K562 (cell line): ENCODE data around the gene STRA6. TPM values are rescaled to one million over a fixed set of nuclear protein-coding genes. Genes with fewer than 3 reads are reported as not detected.
A peak's percentile ranks its signal among the peaks of the same experiment; 100 is the strongest.

Experiments used
- ATAC-seq: fragments of 200-7000 bp; cut with Tn5 transposase; 3 replicates; pipeline ENCODE4 v1.9.1; 2020; ENCODE audit warnings: moderate library complexity
- BruUV-seq: library from RNA; stranded (reverse); fragments of 400-500 nt; replicated peaks from 2 replicates; lab custom pipeline; 2021; lab: Mats Ljungman, UMichigan
- CTCF ChIA-PET: fragments of 300-600 bp; formaldehyde crosslinking; extraction: SDS; loops from one replicate; lab custom pipeline; 2021; ENCODE audit warnings: low intra/inter-chr PET ratio; lab: Yijun Ruan, JAX
- POLR2A ChIA-PET: fragments of 300-600, 350-650 bp; sonication (Branson Sonifier 250); formaldehyde crosslinking; extraction: SDS; loops from one replicate; lab custom pipeline; 2021; ENCODE audit warnings: antibody characterized with exemption, inconsistent platforms; lab: Yijun Ruan, JAX
- DNase-seq, 4 experiments: peaks; one replicate each; pipeline versions ENCODE4 v3.0.0 to v3.0.0-alpha.2; 2011 to 2018; ENCODE audit warnings: low spot score in 3 of 4, mixed read lengths in 3 of 4; ENCODE audit errors: extremely low read depth in 1 of 4
- FAIRE-seq: peaks from 2 replicates; lab custom pipeline; 2011; peaks lifted over from hg19 to GRCh38; lab: Jason Lieb, UNC
- H2AFZ ChIP-seq: 2 replicates; pipeline ENCODE4 v1.6.0; 2011; ENCODE audit warnings: low read depth, low read length, control low read depth, inconsistent platforms
- H3K27ac ChIP-seq: fragments of 200-600 bp; 3 replicates; pipeline ENCODE4 v1.8.0; 2011; ENCODE audit warnings: low read depth, mild to moderate bottlenecking, control low read depth, inconsistent platforms, low read length, moderate library complexity, mixed read lengths; ENCODE audit errors: extremely low read depth
- H3K27me3 ChIP-seq, 2 experiments: fragments of 300-600 bp in 1 of 2; 2 replicates in 1 of 2; 3 replicates in 1 of 2; pipeline versions ENCODE4 v1.6.0 to v1.8.0; 2011; ENCODE audit warnings: inconsistent platforms in 2 of 2, low read length in 2 of 2, mild to moderate bottlenecking in 1 of 2, mixed read lengths in 1 of 2, moderate library complexity in 1 of 2; ENCODE audit not compliant: control insufficient read depth in 2 of 2, insufficient read depth in 2 of 2
- H3K36me3 ChIP-seq: fragments of 300-600 bp; 3 replicates; pipeline ENCODE4 v1.8.0; 2011; ENCODE audit warnings: mild to moderate bottlenecking, low read length, inconsistent platforms; ENCODE audit not compliant: control insufficient read depth, insufficient read depth
- H3K4me1 ChIP-seq, 2 experiments: fragments of 200-600 bp in 1 of 2; replicated peaks in 1 of 2; 2 replicates in 1 of 2; 3 replicates in 1 of 2; pipeline versions ENCODE4 v1.5.1 to v1.8.0; 2011; ENCODE audit warnings: inconsistent platforms in 2 of 2, low read length in 2 of 2, mild to moderate bottlenecking in 1 of 2, mixed read lengths in 1 of 2, moderate library complexity in 1 of 2; ENCODE audit not compliant: control insufficient read depth in 2 of 2, insufficient read depth in 2 of 2
- H3K4me2 ChIP-seq: 2 replicates; pipeline ENCODE4 v1.6.1; 2011; ENCODE audit warnings: low read length, control low read depth, inconsistent platforms, mixed read lengths; ENCODE audit not compliant: insufficient read depth
- H3K4me3 ChIP-seq: fragments of 200-600 bp; sonication (generic), shearing (Covaris generic); 2 replicates; pipeline ENCODE4 v1.5.1; 2016; ENCODE audit warnings: control low read depth, inconsistent platforms
- H3K79me2 ChIP-seq: fragments of 200-600 bp; 3 replicates; pipeline ENCODE4 v1.8.0; 2011; ENCODE audit warnings: low read length, inconsistent platforms; ENCODE audit not compliant: control insufficient read depth, insufficient read depth
- H3K9ac ChIP-seq, 2 experiments: 2 replicates each; pipeline versions ENCODE4 v1.6.0 to v1.6.1; 2011; ENCODE audit warnings: low read depth in 2 of 2, low read length in 2 of 2, control low read depth in 1 of 2, inconsistent platforms in 1 of 2, mild to moderate bottlenecking in 1 of 2, mixed read lengths in 1 of 2; ENCODE audit not compliant: insufficient read depth in 1 of 2
- H3K9me1 ChIP-seq: one replicate; pipeline ENCODE4 v1.6.0; 2011; ENCODE audit warnings: inconsistent platforms, mild to moderate bottlenecking, low read length, moderate library complexity; ENCODE audit not compliant: control insufficient read depth, insufficient read depth
- H3K9me3 ChIP-seq: replicated peaks from 2 replicates; pipeline ENCODE4 v1.5.1; 2011; ENCODE audit warnings: low read depth, low read length, inconsistent platforms; ENCODE audit not compliant: control insufficient read depth, insufficient read depth
- H4K20me1 ChIP-seq: replicated peaks from 2 replicates; pipeline ENCODE4 v1.6.1; 2011; ENCODE audit warnings: low read length, inconsistent platforms, mixed read lengths; ENCODE audit not compliant: control insufficient read depth, insufficient read depth
- C11orf30 ChIP-seq: fragments of 450-650 bp; IDR thresholded peaks from 2 replicates; pipeline ENCODE4 v1.6.1; 2016; ENCODE audit warnings: low read depth, mild to moderate bottlenecking
- ETS2 ChIP-seq: IDR thresholded peaks from 2 replicates; pipeline ENCODE4 v1.6.1; 2016; ENCODE audit warnings: borderline replicate concordance, missing genetic modification characterization, mild to moderate bottlenecking, moderate library complexity, missing compliant biosample characterization; ENCODE audit not compliant: poor library complexity, severe bottlenecking
- KDM1A ChIP-seq, 2 experiments: fragments of 450-650 bp; IDR thresholded peaks; 2 replicates each; pipeline ENCODE4 v1.6.1; 2016; ENCODE audit warnings: mild to moderate bottlenecking in 2 of 2
- MECOM ChIP-seq: fragments of 250-450 bp; sonication (Bioruptor Pico); IDR thresholded peaks from 2 replicates; pipeline ENCODE4 v1.8.0; 2022; ENCODE audit warnings: inconsistent platforms
- WGBS: fragments of 100-300 bp; shearing (Covaris generic); methylation state at CpG from one replicate; pipeline ENCODE4 v1.1.6; 2016; ENCODE audit warnings: low coverage, mixed read lengths; ENCODE audit not compliant: insufficient coverage; ENCODE audit errors: missing lambda C conversion rate; 5-methylcytosine and 5-hydroxymethylcytosine counted together
- in situ Hi-C: fragments of 300-500 bp; cut with MboI; formaldehyde crosslinking; loops from 4 replicates; pipeline ENCODE4 v1.15.0; 2018; ENCODE audit warnings: inconsistent platforms, mixed read lengths
- intact Hi-C: fragments of 100-400 bp; cut with micrococcal nuclease; formaldehyde crosslinking; loops from 2 replicates; pipeline ENCODE4 v1.14.2; 2022
- polyA plus RNA-seq, 8 experiments: library from polyadenylated mRNA; depleted of rRNA in 4 of 8; stranded (reverse) in 5 of 8; unstranded in 3 of 8; fragments of >200 nt; fragmentation: Nextera tagmentation in 2 of 8; fragmentation: Illumina TruSeq in 1 of 8; extraction: Ambion mirVana in 2 of 8; extraction: Trizol in 1 of 8; gene quantifications; 2 replicates each; pipeline versions ENCODE4 v1.2.1 to v1.2.3, GENCODE V29; 2011 to 2014; ENCODE audit warnings: inconsistent platforms in 1 of 8, missing spikeins in 1 of 8
- total RNA-seq, 7 experiments: library from RNA; depleted of rRNA in 6 of 7; stranded (reverse); fragments of >200 nt in 6 of 7; fragmentation: Illumina TruSeq in 2 of 7; extraction: Trizol in 2 of 7; gene quantifications; 2 replicates each; pipeline versions ENCODE4 v1.2.1 to v1.2.3, GENCODE V29; 2011 to 2021; ENCODE audit warnings: low replicate concordance in 1 of 7
- TF ChIP-seq, protein P1 (sequence below): fragments of 250-450 bp; sonication (Bioruptor Pico); IDR thresholded peaks from 2 replicates; pipeline ENCODE4 v1.8.0; 2021; ENCODE audit warnings: mild to moderate bottlenecking, moderate library complexity
- TF ChIP-seq, protein P2 (sequence below): fragments of 200-800 bp; sonication (Bioruptor generic); IDR thresholded peaks from 2 replicates; pipeline ENCODE4 v1.6.1; 2017; ENCODE audit warnings: missing genetic modification characterization, missing compliant biosample characterization

STRA6 gene
- total and polyA plus RNA-seq, 9 of the 15 experiments (the other 6 are each of a cell fraction or from before 2014, with no cell fraction given) = 0.04 to 2.0 (median 0.43) TPM; not detected in 2

DNA sequence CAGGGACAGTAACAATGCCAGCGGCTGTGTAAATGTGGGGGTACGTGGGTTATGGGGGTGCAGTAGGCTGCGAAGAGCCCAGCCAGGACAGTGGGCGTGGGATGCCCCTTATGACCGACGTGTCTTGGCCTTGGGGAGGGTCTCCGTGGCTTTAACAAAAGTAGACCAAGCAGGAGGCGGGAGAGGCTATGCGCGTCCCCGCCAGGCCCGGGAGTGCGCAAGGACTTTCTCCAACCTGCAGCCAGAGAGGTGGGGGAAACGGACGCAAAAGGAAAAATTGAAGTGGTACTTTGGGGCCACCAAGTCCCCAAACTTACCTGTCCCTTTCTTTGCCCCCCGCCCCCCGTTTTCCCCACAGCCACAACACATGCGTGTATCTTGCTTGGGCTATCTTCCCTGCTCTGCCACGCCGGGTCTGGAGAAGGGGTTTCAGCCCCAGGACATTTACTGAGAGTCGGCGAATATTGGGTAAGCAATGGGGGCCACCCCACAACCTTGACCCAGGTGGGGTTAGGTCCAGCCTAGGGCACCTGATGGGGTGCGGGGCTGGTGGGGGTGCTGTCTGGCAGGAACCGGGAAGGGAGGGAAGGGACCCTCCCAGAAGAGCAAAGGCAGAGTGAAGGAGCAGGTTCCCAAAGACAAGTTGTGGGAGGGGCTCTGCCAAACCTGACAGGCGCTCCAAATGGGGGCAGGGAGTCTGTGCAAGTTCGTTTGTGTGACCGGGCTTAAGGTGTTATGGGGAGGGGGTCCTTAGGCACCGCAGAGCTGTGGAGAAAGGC lies 71.5 kb downstream of the STRA6 start (continued):
- TF ChIP-seq, protein P1, sequence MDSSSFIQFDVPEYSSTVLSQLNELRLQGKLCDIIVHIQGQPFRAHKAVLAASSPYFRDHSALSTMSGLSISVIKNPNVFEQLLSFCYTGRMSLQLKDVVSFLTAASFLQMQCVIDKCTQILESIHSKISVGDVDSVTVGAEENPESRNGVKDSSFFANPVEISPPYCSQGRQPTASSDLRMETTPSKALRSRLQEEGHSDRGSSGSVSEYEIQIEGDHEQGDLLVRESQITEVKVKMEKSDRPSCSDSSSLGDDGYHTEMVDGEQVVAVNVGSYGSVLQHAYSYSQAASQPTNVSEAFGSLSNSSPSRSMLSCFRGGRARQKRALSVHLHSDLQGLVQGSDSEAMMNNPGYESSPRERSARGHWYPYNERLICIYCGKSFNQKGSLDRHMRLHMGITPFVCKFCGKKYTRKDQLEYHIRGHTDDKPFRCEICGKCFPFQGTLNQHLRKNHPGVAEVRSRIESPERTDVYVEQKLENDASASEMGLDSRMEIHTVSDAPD (CRISPR knock-in tag) = no peak
- TF ChIP-seq KDM1A (IDR thresholded peaks at IDR 0.05) (no peak), ETS2 (no peak), MECOM (CRISPR knock-in tag) (no peak)

DNA sequence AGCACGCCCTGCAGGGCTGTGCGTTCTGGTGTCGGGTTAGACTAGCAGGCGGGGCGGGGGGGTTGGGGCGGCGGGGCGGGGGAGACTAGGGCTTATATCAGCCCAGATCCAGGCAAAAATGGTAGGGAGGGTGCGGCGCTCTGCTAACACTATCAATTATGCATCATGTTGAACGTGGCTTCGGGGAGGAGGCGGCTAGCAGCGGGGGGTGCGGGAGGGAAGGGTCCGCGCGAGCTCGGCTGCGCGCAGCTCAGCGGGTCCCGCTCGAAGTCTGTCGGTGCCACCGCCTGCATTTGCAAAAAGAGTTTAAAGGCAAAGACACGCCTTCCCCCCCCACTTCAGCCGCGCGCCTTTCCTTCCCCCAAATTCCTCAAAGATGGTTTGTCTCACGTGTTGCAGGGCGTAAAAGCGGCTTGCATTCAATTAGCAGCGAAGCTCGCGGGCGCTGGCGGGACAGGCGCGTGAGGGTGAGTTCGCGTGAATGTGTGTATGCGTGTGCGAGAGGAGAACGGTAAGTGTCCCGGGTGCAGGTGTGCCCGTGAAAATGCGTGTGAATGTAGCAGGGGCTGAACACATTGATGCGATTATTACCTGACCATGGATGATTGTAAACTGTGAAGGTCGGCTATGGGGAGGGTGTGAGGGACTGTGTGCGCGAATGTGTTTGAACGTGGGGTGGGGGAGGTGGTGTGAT lies 72.3 kb downstream of the STRA6 start, which contains the start of gene ISLR2:
ISLR2 (plus strand) TSS at position 432 of the 694 bp plus-strand sequence. CDS start 2,169 bp downstream, outside the sequence.
- no peaks in the 10 kb centered on the region for H3K79me2 ChIP-seq
- no peak within 1 kb of the TSS for H3K27ac ChIP-seq
- H3K27me3 ChIP-seq = peaks cover 38 to 53% of the 10 kb centered on the region in 2 experiments
- H3K4me1 ChIP-seq = peaks cover 0 to 28% of the 10 kb centered on the region in 2 experiments; a peak in 2 of 5 replicates
- H3K9me1 ChIP-seq = no peaks in the 10 kb centered on the region
- POLR2A ChIA-PET = no interaction called here
- FAIRE-seq (no peak), ATAC-seq (no peak), DNase-seq (peak in 2 of 4 experiments; percentile 43 to 45)
- 2% methylated on average over 31 of the region's 53 CpGs for WGBS
- no peaks in the 10 kb centered on the region; the same call in 1 of the 2 replicates for H4K20me1 ChIP-seq
- intact Hi-C loops (no loop called here), in situ Hi-C loops (loop anchor here (25.0 kb wide), 1 partner anchor 1157 kb away; the partner anchor contains the start of gene GOLGA6D)
- TF ChIP-seq, protein P2, sequence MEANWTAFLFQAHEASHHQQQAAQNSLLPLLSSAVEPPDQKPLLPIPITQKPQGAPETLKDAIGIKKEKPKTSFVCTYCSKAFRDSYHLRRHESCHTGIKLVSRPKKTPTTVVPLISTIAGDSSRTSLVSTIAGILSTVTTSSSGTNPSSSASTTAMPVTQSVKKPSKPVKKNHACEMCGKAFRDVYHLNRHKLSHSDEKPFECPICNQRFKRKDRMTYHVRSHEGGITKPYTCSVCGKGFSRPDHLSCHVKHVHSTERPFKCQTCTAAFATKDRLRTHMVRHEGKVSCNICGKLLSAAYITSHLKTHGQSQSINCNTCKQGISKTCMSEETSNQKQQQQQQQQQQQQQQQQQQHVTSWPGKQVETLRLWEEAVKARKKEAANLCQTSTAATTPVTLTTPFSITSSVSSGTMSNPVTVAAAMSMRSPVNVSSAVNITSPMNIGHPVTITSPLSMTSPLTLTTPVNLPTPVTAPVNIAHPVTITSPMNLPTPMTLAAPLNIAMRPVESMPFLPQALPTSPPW (CRISPR knock-in tag) = peak; percentile 45
- no peak for TF ChIP-seq C11orf30
- BruUV-seq = no TSS peak
- CTCF ChIA-PET = interaction anchor here (0.6 to 6.2 kb wide), 2 partner anchors 182 to 191 kb away, joined by 3 to 37 read pairs; no protein-coding TSS in a partner anchor
- H3K4me2 ChIP-seq = no peak within 1 kb of the TSS
- H3K9me3 ChIP-seq = no peaks in the 10 kb centered on the region
- no peak within 1 kb of the TSS for H3K9ac ChIP-seq
- no peaks in the 10 kb centered on the region for H3K36me3 ChIP-seq
- no peak within 1 kb of the TSS for H2AFZ ChIP-seq
- H3K4me3 ChIP-seq = no peak within 1 kb of the TSS
